Cardiac fibroblast (primary cell): ENCODE measurements around the gene DNAAF5.

Experiments used
- DNase-seq, 2 donors: peaks; one replicate each; pipeline versions ENCODE4 v3.0.0 to v3.0.0-alpha.2; 2010; ENCODE audit warnings: low read depth in 2 of 2
- H3K4me3 ChIP-seq, 2 donors: replicated peaks in 1 of 2; 1 replicate in 1 of 2; 2 replicates in 1 of 2; pipeline ENCODE4 v1.5.1; 2011; ENCODE audit warnings: low read depth in 2 of 2, low read length in 2 of 2, mild to moderate bottlenecking in 2 of 2, moderate library complexity in 1 of 2
- CTCF ChIP-seq: IDR thresholded peaks from one replicate; pipeline ENCODE4 v1.5.1; 2011; ENCODE audit warnings: low read depth, mild to moderate bottlenecking, low read length, inconsistent platforms

The DNAAF5 gene

GRCh38 chr7:684416-684815 is 42.1 kb upstream of the DNAAF5 start:
- no peak for TF ChIP-seq CTCF
- DNase-seq, result no peak
- no peak overlapping the region for H3K4me3 ChIP-seq

- DNase-seq, result no peak
- TF ChIP-seq CTCF, result no peak
- H3K4me3 ChIP-seq, result no peak overlapping the region
Observed at GRCh38 chr7:685540-685939, 41.0 kb upstream of the DNAAF5 start.

- no peak for TF ChIP-seq CTCF
- DNase-seq, result no peak
Observed at GRCh38 chr7:690478-691360, 35.8 kb upstream of the DNAAF5 start.

GRCh38 chr7:691361-692045 is 35.0 kb upstream of the DNAAF5 start:
- no peak for DNase-seq
- H3K4me3 ChIP-seq, result no peak overlapping the region

More at GRCh38 chr7:690478-691360, 35.8 kb upstream of the DNAAF5 start:
- no peak overlapping the region for H3K4me3 ChIP-seq

GRCh38 chr7:693280-693679 is 33.2 kb upstream of the DNAAF5 start:
- TF ChIP-seq CTCF, result no peak
- no peak for DNase-seq
- no peak overlapping the region for H3K4me3 ChIP-seq

More at GRCh38 chr7:691361-692045, 35.0 kb upstream of the DNAAF5 start:
- no peak for TF ChIP-seq CTCF

- no peak for DNase-seq
- no peak for TF ChIP-seq CTCF
- H3K4me3 ChIP-seq, result no peak overlapping the region
Observed at GRCh38 chr7:696426-696811, 30.1 kb upstream of the DNAAF5 start.
